ENCODE data around the gene TNS2. TPM values are rescaled to one million over a fixed set of nuclear protein-coding genes. Genes with fewer than 3 reads are reported as not detected.

The TNS2 gene
- total RNA-seq, 1 donor from 2014 or later, result 21.8 TPM

DNA sequence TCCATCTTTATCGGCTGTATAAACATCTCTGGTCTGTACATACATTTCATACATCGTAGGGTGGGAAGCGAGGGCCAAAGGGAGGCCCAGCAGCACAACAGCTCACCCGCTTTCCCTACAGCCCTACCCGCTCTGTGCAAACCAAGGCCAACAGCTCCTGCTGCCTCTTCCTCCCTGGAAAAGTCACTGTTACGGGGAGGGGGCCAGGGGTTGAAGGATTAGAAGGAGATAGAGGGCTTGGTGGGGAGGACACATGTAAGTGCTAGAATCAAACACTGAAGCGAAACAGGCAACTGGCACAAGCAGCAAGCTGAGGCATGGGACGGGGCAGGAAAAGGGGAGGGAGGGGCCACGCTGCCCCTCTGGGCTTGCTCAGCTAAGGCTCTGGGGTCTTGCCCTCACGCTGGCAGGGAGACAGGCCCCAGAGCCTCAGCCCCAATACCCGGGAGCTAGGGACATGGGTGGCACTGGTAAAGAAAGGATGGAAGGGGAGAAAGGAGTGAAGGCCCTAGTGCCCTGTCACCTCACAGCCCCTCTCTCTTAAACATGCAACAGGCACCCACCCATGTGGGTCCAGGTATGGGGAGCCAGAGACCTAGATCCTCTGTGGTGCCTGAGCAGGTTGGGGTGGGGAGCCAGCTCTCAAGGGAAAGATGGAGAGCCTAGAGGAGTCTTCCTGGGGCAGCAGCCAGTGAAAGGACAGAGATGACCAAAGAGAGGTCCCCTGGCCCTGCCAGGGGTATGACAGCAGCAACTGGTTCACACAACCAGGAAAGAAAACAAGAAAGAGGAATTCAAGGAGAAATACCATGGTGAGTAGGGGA lies 15.0 kb downstream of the TNS2 start:
- H3K36me3 Mint-ChIP-seq, result peaks cover 3% of the 10 kb centered on the region
- H3K27ac Mint-ChIP-seq, result no peak overlapping the region
- no peak overlapping the region for H3K4me3 Mint-ChIP-seq
- H3K4me1 Mint-ChIP-seq (ENCODE audit: unreplicated experiment), result peaks cover 24% of the 10 kb centered on the region
- H3K9me3 Mint-ChIP-seq, result no peaks in the 10 kb centered on the region
- no peak for DNase-seq (ENCODE audit: extremely low spot score, unreplicated experiment)
- no peaks in the 10 kb centered on the region for H3K27me3 Mint-ChIP-seq
- TF ChIP-seq, protein P1, sequence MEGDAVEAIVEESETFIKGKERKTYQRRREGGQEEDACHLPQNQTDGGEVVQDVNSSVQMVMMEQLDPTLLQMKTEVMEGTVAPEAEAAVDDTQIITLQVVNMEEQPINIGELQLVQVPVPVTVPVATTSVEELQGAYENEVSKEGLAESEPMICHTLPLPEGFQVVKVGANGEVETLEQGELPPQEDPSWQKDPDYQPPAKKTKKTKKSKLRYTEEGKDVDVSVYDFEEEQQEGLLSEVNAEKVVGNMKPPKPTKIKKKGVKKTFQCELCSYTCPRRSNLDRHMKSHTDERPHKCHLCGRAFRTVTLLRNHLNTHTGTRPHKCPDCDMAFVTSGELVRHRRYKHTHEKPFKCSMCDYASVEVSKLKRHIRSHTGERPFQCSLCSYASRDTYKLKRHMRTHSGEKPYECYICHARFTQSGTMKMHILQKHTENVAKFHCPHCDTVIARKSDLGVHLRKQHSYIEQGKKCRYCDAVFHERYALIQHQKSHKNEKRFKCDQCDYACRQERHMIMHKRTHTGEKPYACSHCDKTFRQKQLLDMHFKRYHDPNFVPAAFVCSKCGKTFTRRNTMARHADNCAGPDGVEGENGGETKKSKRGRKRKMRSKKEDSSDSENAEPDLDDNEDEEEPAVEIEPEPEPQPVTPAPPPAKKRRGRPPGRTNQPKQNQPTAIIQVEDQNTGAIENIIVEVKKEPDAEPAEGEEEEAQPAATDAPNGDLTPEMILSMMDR (conservative IDR thresholded peaks at IDR 0.05), result no peak

DNA sequence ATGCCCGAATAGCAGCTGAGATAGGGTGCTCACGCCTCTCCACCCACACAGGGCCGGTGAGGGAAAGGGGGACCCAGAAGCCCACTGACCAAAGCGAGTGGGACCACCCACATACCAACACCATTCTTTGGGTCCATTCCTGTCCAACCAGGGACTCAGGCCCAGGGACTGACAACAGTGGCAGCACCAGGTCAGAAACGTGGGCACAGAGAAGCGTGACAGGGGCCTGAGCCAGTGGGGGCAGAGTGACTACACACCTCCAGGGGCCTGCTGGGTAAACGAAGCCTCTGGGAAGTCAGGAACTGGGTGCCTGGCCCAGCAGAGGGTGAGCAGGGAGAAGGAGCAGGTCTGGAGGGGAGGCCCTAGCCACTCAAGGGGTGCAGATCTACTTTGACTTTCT lies 15.6 kb downstream of the TNS2 start:
- TF ChIP-seq, protein P1 (conservative IDR thresholded peaks at IDR 0.05), result no peak
- Mint-ChIP-seq H3K4me1 (ENCODE audit: unreplicated experiment) (peaks cover 31% of the 10 kb centered on the region), H3K36me3 (peaks cover 7% of the 10 kb centered on the region), H3K4me3 (no peak overlapping the region), H3K9me3 (no peaks in the 10 kb centered on the region), H3K27ac (no peak overlapping the region), H3K27me3 (no peaks in the 10 kb centered on the region)
- DNase-seq (ENCODE audit: extremely low spot score, unreplicated experiment), result no peak

DNA sequence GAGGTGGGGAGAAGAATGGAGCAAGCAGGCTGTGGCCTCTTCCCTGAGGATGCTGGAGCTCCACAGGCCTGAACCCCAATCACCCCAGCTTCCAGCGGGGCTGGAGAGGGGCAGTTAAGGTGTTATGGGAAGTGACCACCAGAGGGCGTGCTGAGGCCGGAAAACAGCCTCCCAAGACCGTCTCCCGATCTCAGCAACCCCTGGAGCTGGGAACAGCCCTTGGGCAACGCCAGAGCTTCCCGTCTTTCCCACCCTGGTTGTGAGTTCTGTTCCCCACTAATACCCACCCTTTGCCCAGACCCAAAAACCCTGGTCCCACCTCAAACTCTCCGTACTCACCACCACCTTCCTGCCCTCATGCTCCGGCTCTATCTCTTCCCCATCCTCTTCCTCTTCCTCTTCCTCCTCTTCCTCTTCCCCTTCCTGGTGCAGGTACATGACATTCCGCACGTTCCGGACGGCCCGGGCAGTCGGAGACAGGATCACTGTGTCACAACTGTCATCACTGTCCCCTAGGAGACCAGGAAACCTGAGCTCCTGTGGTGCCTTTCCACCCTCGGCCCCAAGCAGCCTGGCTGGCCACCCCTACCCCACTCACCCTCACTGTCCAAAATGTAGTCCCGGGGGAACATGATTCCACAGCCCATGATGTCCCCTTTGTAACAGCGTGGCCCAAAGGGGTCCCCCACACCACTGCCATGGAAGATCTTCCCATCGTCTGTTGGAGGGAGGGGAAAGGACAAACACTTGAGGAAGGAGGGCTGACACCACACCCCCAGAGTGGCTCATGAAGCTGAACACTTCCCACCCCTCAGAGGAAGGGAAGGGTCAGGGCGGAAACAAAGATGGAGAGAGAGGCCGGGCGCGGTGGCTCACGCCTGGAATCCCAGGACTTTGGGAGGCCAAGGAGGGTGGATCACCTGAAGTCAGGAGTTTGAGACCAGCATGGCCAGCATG lies 16.4 kb downstream of the TNS2 start:
- Mint-ChIP-seq H3K36me3 (peaks cover 11% of the 10 kb centered on the region), H3K4me3 (peak overlapping the region; percentile 34), H3K27ac (peak overlapping the region; percentile 63), H3K27me3 (no peaks in the 10 kb centered on the region), H3K4me1 (ENCODE audit: unreplicated experiment) (peaks cover 38% of the 10 kb centered on the region), H3K9me3 (no peaks in the 10 kb centered on the region)
- no peak for DNase-seq (ENCODE audit: extremely low spot score, unreplicated experiment)
- TF ChIP-seq, protein P1 (conservative IDR thresholded peaks at IDR 0.05), result peak; percentile 95

DNA sequence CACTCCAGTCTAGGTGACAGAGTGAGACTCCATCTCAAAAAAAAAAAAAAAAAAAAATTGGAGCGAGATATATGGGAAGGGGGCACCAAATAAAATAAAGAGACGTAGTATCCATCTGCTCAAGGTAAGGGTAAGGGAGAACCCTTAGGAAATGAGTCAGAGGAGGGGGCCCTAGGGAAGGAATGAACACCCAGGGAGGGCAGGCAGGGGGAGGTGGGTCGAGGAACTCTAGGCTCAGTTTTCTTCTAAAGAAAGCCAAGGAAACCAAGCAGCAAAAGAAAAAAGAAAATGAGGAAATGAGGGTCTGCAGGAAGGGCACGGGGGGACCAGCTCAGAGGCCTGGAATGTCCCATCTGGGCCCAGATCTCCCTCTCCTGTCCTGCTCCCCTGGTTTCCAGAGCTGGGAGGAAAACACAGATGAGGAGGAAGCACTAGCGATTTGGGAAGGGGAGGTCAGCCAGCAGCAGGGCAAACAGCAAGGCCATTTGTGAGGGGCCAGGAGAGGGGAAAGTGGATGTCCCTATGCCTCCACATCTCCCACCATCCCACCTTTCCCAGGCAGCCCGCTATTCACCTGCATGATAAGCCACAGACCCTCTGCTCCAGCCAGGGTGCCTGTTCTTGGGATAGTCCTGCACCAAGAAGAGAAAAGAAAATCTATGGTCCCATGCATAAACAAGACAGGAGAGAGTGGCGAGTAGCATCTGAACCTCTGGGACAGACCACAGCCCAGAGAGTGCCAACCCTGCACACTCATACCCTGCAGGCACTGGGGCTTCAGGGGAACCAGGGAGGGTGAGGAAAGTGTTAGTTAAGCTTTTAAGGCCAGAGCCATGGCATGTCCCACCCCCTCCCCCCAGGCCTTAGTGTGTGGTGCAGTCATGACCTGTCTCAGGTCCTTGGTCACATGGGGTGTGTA lies 17.5 kb downstream of the TNS2 start:
- H3K27me3 Mint-ChIP-seq, result no peaks in the 10 kb centered on the region
- TF ChIP-seq, protein P1 (conservative IDR thresholded peaks at IDR 0.05), result no peak
- no peak for DNase-seq (ENCODE audit: extremely low spot score, unreplicated experiment)
- no peaks in the 10 kb centered on the region for H3K9me3 Mint-ChIP-seq
- no peak overlapping the region for H3K4me3 Mint-ChIP-seq
- H3K4me1 Mint-ChIP-seq (ENCODE audit: unreplicated experiment), result peaks cover 40% of the 10 kb centered on the region
- peaks cover 11% of the 10 kb centered on the region for H3K36me3 Mint-ChIP-seq
- peak overlapping the region; percentile 55 for H3K27ac Mint-ChIP-seq
